PC-3 (cell line): Measurements from ENCODE around the gene TRIM60.

ENCODE experiments used
- EZH2phosphoT487 ChIP-seq: fragments of 300-600 bp; sonication (generic); IDR thresholded peaks from 2 replicates; pipeline ENCODE4 v1.6.1; 2018; ENCODE audit warnings: mild to moderate bottlenecking, antibody characterized with exemption, low read length, borderline replicate concordance
- TF ChIP-seq, protein P1 (sequence below): fragments of 300-600 bp; sonication (generic); conservative IDR thresholded peaks from 2 replicates; pipeline ENCODE4 v1.5.1; 2017; ENCODE audit warnings: antibody characterized with exemption, low read depth, mild to moderate bottlenecking, low read length

- TF ChIP-seq, protein P1, sequence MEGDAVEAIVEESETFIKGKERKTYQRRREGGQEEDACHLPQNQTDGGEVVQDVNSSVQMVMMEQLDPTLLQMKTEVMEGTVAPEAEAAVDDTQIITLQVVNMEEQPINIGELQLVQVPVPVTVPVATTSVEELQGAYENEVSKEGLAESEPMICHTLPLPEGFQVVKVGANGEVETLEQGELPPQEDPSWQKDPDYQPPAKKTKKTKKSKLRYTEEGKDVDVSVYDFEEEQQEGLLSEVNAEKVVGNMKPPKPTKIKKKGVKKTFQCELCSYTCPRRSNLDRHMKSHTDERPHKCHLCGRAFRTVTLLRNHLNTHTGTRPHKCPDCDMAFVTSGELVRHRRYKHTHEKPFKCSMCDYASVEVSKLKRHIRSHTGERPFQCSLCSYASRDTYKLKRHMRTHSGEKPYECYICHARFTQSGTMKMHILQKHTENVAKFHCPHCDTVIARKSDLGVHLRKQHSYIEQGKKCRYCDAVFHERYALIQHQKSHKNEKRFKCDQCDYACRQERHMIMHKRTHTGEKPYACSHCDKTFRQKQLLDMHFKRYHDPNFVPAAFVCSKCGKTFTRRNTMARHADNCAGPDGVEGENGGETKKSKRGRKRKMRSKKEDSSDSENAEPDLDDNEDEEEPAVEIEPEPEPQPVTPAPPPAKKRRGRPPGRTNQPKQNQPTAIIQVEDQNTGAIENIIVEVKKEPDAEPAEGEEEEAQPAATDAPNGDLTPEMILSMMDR = no peak
- TF ChIP-seq EZH2phosphoT487 = no peak
These were observed 33.9 kb upstream of the TRIM60 start for GRCh38 chr4:164997941-164998340.
